Natural killer cell (primary cell): ENCODE results near the gene EIF2B5. TPM values are rescaled to one million over a fixed set of nuclear protein-coding genes. Genes with fewer than 3 reads are reported as not detected.

Source experiments
- ATAC-seq, 3 donors: fragments of 150-1000 bp in 2 of 3; fragments of 200-7000 bp in 1 of 3; cut with Tn5 transposase; 1 replicate in 1 of 3; 2 replicates in 2 of 3; pipeline ENCODE4 v1.10.0; 2021; ENCODE audit warnings: mild to moderate bottlenecking in 2 of 3, moderate library complexity in 2 of 3
- DNase-seq, 2 donors: peaks; one replicate each; pipeline versions ENCODE4 v3.0.0 to v3.0.0-alpha.2; 2013 to 2021; ENCODE audit warnings: mixed read lengths in 1 of 2
- H3K27ac ChIP-seq: one replicate; pipeline ENCODE4 v1.5.1; 2013; ENCODE audit warnings: mild to moderate bottlenecking, low read length
- H3K27me3 ChIP-seq: one replicate; pipeline ENCODE4 v1.6.1; 2013; ENCODE audit warnings: low read length; ENCODE audit not compliant: control insufficient read depth, insufficient read depth
- H3K36me3 ChIP-seq: one replicate; pipeline ENCODE4 v1.6.1; 2013; ENCODE audit warnings: low read length; ENCODE audit not compliant: control insufficient read depth, insufficient read depth
- H3K4me1 ChIP-seq: one replicate; pipeline ENCODE4 v1.6.1; 2013; ENCODE audit warnings: low read length; ENCODE audit not compliant: control insufficient read depth, insufficient read depth
- H3K4me3 ChIP-seq: one replicate; pipeline ENCODE4 v1.5.1; 2013; ENCODE audit warnings: low read length
- H3K9me3 ChIP-seq: one replicate; pipeline ENCODE4 v1.6.1; 2013; ENCODE audit warnings: low read length; ENCODE audit not compliant: control insufficient read depth, insufficient read depth
- H3K27ac Mint-ChIP-seq, 2 donors: one replicate each; pipeline ENCODE4 v1.8.0; 2022; ENCODE audit warnings: mild to moderate bottlenecking in 2 of 2, mixed read lengths in 2 of 2, moderate library complexity in 1 of 2
- H3K27me3 Mint-ChIP-seq, 2 donors: one replicate each; pipeline ENCODE4 v1.8.0; 2022; ENCODE audit warnings: low read depth in 2 of 2, mixed read lengths in 2 of 2
- H3K36me3 Mint-ChIP-seq: one replicate; pipeline ENCODE4 v1.8.0; 2022; ENCODE audit warnings: mixed read lengths
- H3K4me1 Mint-ChIP-seq, 2 donors: one replicate each; pipeline ENCODE4 v1.8.0; 2022; ENCODE audit warnings: mixed read lengths in 2 of 2
- H3K4me3 Mint-ChIP-seq: one replicate; pipeline ENCODE4 v1.8.0; 2022; ENCODE audit warnings: mild to moderate bottlenecking, moderate library complexity, mixed read lengths
- H3K9me3 Mint-ChIP-seq, 2 donors: one replicate each; pipeline ENCODE4 v1.8.0; 2022; ENCODE audit warnings: mixed read lengths in 2 of 2
- WGBS: methylation state at CpG from one replicate; pipeline ENCODE4 v1.1.7; 2013; ENCODE audit warnings: missing lambda C conversion rate; ENCODE audit not compliant: insufficient coverage; 5-methylcytosine and 5-hydroxymethylcytosine counted together
- intact Hi-C: fragments of 100-400 bp; cut with micrococcal nuclease; formaldehyde crosslinking; loops from one replicate; pipeline ENCODE4 v1.14.2; 2022
- total RNA-seq, 4 donors: library from RNA; stranded (reverse); fragments of 120-200 nt in 1 of 4; gene quantifications; one replicate each; pipeline versions ENCODE4 v1.2.3 to v1.2.4, GENCODE V29; 2013 to 2022
- TF ChIP-seq, protein P1 (sequence below): fragments of 200-600 bp; IDR thresholded peaks from one replicate; pipeline ENCODE4 v1.8.0; 2022; ENCODE audit warnings: antibody characterized with exemption

EIF2B5 gene
- total RNA-seq, 3 donors from 2014 or later (not counting 1 experiment from before 2014, with no cell fraction given), result 44.5 to 59.4 (median 54.8) TPM

DNA sequence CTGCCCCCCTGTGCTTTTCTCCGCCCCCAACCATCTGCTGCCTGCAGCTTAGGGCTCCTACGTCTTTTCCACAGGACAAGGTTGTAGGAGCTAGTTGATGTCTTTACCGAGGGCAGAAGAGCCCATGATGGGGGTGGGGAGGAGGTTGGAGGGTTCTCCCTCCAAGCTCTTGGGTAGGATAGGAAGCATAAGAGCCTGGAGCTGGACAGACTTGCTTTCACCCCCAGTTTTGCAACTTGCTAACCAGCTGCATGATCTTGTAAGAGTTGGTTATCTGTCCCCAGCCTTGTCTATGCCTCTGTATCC is 51.7 kb downstream of the EIF2B5 start:
- Histone ChIP-seq H3K9me3 (no peaks in the 10 kb centered on the region), H3K27ac (peak overlapping the region; percentile 74), H3K27me3 (no peaks in the 10 kb centered on the region), H3K4me3 (peak overlapping the region; percentile 81), H3K4me1 (peaks cover 28% of the 10 kb centered on the region), H3K36me3 (peaks cover 54% of the 10 kb centered on the region)
- Mint-ChIP-seq H3K4me3 (peak overlapping the region; percentile 97), H3K27me3 (no peaks in the 10 kb centered on the region), H3K27ac (peak overlapping the region; percentile 86 to 96), H3K4me1 (peaks cover 36 to 40% of the 10 kb centered on the region in 2 donors), H3K36me3 (peaks cover 9% of the 10 kb centered on the region), H3K9me3 (no peaks in the 10 kb centered on the region)
- ATAC-seq, result no peak
- TF ChIP-seq, protein P1, sequence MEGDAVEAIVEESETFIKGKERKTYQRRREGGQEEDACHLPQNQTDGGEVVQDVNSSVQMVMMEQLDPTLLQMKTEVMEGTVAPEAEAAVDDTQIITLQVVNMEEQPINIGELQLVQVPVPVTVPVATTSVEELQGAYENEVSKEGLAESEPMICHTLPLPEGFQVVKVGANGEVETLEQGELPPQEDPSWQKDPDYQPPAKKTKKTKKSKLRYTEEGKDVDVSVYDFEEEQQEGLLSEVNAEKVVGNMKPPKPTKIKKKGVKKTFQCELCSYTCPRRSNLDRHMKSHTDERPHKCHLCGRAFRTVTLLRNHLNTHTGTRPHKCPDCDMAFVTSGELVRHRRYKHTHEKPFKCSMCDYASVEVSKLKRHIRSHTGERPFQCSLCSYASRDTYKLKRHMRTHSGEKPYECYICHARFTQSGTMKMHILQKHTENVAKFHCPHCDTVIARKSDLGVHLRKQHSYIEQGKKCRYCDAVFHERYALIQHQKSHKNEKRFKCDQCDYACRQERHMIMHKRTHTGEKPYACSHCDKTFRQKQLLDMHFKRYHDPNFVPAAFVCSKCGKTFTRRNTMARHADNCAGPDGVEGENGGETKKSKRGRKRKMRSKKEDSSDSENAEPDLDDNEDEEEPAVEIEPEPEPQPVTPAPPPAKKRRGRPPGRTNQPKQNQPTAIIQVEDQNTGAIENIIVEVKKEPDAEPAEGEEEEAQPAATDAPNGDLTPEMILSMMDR, result no peak
- no peak for DNase-seq
- 31% methylated on average over 3 of the region's 3 CpGs for WGBS
- intact Hi-C loops, result loop anchor here (1.0 to 2.0 kb wide), 2 partner anchors 13 to 112 kb away; partner anchors contain the start of genes AP2M1 and PSMD2

DNA sequence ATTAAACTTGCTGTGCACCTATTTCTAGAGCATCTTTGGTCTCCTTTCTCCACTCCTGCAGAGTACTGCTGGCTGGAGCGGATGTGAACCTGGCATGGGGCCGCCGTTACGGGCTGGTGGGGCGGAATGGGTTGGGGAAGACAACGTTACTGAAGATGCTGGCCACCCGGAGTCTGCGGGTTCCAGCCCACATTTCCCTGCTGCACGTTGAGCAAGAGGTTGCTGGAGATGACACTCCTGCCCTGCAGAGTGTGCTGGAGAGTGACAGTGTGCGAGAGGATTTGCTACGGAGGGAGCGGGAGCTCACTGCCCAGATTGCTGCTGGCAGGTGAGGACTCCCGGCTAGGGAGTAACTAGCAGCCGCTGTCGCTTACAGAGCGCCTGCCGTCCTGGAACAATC is 52.9 kb downstream of the EIF2B5 start:
- Histone ChIP-seq H3K4me1 (peaks cover 28% of the 10 kb centered on the region), H3K36me3 (peaks cover 53% of the 10 kb centered on the region), H3K4me3 (no peak overlapping the region), H3K9me3 (no peaks in the 10 kb centered on the region), H3K27me3 (no peaks in the 10 kb centered on the region), H3K27ac (no peak overlapping the region)
- 96% methylated on average over 17 of the region's 17 CpGs for WGBS
- TF ChIP-seq, protein P1, result no peak
- peaks cover 9% of the 10 kb centered on the region for H3K36me3 Mint-ChIP-seq
- no peaks in the 10 kb centered on the region for H3K9me3 Mint-ChIP-seq
- H3K4me3 Mint-ChIP-seq, result peak overlapping the region; percentile 97
- no peak for ATAC-seq
- intact Hi-C loops, result no loop called here
- H3K4me1 Mint-ChIP-seq, result peaks cover 36 to 40% of the 10 kb centered on the region in 2 donors
- H3K27ac Mint-ChIP-seq, result no peak overlapping the region
- H3K27me3 Mint-ChIP-seq, result no peaks in the 10 kb centered on the region
- no peak for DNase-seq

DNA sequence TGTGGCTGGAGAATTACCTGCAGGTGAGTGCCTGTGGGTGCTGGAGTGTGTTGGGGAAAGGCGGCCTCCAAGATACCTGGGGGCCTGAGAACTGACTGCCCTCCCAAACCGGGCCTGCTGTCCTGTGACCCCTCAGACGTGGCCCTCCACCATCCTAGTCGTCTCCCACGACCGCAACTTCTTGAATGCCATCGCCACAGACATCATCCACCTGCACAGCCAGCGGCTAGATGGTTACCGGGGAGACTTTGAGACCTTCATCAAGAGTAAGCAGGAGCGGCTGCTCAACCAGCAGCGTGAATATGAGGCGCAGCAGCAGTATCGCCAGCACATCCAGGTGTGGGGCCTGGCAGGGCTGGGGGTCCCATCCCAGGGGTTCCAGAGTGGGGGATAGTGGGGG is 54.3 kb downstream of the EIF2B5 start:
- Mint-ChIP-seq H3K4me1 (peaks cover 36 to 40% of the 10 kb centered on the region in 2 donors), H3K27ac (no peak overlapping the region)

DNA sequence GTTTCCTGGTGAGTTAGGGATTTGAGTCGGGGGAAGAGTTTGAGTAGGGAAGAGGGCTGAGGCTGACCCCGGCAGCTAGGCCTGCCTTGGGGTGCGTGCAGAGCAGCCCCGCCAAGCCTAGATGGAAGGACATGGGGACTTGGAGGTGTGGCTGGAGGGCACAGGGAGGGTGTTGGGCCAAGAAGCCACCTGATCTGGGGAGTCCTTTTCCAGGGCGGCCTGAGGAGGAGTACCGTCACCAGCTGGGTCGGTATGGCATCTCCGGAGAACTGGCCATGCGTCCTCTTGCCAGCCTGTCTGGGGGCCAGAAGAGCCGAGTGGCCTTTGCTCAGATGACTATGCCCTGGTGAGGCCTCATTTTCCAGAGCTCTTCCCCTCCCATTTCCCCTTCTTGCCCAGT is 57.7 kb downstream of the EIF2B5 start:
- Mint-ChIP-seq H3K27me3 (no peaks in the 10 kb centered on the region), H3K4me3 (no peak overlapping the region), H3K9me3 (no peaks in the 10 kb centered on the region), H3K4me1 (peaks cover 8 to 10% of the 10 kb centered on the region in 2 donors), H3K36me3 (peaks cover 17% of the 10 kb centered on the region), H3K27ac (no peak overlapping the region)
- H3K9me3 ChIP-seq, result no peaks in the 10 kb centered on the region
- 98% methylated on average over 10 of the region's 10 CpGs for WGBS
- ATAC-seq (no peak), DNase-seq (peak in 1 of 2 donors; percentile 1)
- H3K36me3 ChIP-seq, result peaks cover 66% of the 10 kb centered on the region
- peaks cover 6% of the 10 kb centered on the region for H3K4me1 ChIP-seq
- H3K4me3 ChIP-seq, result no peak overlapping the region
- intact Hi-C loops, result no loop called here
- H3K27me3 ChIP-seq, result no peaks in the 10 kb centered on the region
- no peak overlapping the region for H3K27ac ChIP-seq
- TF ChIP-seq, protein P1, result no peak

More for the DNA sequence above, 54.3 kb downstream of the EIF2B5 start:
- H3K36me3 Mint-ChIP-seq, result peaks cover 15% of the 10 kb centered on the region
- Histone ChIP-seq H3K27ac (no peak overlapping the region), H3K4me3 (no peak overlapping the region), H3K27me3 (no peaks in the 10 kb centered on the region), H3K4me1 (peaks cover 28% of the 10 kb centered on the region), H3K36me3 (peaks cover 59% of the 10 kb centered on the region), H3K9me3 (no peaks in the 10 kb centered on the region)
- TF ChIP-seq, protein P1, result no peak
- H3K9me3 Mint-ChIP-seq, result no peaks in the 10 kb centered on the region
- no peak overlapping the region for H3K4me3 Mint-ChIP-seq
- ATAC-seq (no peak), DNase-seq (no peak)
- intact Hi-C loops, result no loop called here
- 98% methylated on average over 13 of the region's 13 CpGs for WGBS
- no peaks in the 10 kb centered on the region for H3K27me3 Mint-ChIP-seq
